ENCODE measurements around the gene CREB3L1.

The CREB3L1 gene

DNA sequence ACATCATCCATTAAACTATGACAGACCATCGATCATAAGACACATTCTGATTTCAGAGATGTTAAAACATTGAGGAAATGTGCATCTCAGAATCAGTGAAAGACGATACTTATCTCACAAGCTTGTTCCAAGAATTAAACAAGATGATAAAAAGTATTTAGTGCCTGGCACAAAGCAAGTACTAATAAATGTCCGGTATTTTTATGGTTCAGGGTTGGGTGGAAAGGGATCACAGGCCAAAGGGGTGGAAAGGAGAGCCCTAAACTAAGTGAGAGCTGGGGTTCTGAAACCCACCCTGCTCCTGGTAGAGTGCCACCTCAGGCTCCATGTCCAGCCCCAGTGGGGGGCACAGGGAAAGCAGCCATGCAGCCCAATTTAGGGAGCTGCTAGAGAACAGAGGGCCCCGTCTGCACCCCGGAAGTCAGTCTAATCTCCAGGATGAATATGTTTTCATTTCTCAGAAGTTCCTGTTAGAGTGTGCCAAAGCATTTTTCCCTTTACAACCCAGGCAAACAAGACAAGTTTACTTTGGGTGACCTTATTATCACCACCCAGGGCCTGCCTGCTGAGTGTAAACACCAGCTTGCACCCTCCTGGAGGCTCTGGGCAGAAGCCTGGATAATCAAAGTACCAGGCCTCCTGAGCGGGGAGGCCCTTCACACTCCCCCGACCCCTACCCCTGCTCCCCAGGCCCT is 3.8 kb upstream of the CREB3L1 start:
- DNase-seq: no peak

DNA sequence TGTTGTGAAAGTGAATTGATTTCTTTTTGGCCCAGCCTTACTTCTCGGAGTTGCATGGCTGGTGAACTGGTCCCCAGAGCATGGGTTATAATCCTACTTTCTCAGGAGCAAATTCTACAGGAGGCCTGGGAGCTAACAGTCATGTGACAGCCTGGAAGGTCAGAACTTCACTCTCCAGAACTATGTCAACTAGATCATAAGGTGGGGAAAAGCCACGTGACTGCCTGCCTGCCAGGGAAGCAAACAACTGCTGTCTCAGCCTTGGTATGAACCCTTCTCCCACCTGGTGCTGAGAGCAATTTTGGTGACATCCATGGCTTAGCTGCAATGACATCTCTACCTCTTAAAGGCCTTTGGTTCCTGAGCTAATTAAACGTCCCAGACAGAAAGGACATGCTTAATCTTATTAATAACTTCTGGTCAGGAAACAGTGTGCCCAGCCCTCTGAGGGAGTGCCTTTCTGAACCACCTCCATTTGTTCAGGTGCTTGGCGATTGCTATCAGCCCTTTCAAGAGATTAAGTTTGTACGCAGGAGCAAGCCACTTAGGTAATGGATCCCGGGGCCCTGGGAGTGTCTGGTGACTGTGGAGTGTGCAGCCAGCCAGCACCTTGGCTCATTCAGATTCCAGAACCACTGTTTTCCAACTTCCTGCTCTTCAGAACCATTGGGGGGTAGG is 1.4 kb upstream of the CREB3L1 start:
- no peak for DNase-seq

DNA sequence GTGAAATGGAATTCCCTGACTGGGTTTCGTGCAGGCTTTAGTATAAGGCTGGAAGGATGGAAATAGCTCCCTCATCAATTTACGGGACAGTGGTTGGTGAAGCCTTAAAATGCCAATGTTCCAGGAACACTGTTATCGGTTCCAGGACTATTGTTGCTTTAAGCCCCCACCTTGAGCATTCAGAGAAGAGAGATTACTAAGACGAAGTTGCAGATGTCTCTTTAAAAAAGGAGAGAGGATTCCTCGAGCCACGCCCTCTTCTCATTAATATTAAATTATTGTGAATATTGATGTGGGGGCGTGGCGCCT is 195 bp upstream of the CREB3L1 start:
- DNase-seq: no peak

DNA sequence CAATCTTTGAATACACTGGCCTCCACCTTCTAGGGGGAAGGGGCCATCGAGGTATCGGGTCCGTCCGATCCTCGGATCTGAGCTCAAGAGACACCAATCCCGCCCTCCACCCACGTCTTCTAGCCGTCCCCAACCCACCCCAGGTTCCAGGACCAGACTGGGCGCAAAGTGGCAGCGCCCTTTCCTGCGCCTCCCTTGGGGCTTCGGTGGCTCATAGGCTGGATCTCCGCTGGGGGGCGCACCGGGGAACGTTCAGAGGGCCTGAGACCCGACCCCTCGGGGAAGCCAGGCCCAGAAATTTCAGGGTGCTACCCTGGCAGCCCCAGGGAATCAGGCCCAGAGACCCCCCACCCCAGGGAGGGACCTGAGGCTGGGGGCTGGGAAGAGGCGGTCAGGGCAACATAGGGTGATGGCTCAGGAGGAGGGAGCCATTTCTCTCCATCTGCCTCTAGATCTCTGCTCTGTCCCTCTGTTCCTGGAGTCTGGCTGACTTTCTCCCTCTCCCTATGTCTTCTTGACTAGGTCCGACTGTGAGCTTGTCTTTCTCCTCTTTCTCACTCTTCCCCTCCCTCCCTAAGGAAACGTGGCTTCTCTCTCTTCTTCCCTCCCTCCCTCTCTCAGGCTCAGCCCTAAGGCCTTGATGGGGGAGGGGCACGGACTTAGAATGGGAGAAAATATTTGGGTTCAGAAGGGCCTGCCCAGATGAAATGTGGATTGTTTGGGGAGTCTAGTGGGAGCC is 1.1 kb downstream of the CREB3L1 start:
- peak in 2 of 5 experiments; percentile 18 for DNase-seq

DNA sequence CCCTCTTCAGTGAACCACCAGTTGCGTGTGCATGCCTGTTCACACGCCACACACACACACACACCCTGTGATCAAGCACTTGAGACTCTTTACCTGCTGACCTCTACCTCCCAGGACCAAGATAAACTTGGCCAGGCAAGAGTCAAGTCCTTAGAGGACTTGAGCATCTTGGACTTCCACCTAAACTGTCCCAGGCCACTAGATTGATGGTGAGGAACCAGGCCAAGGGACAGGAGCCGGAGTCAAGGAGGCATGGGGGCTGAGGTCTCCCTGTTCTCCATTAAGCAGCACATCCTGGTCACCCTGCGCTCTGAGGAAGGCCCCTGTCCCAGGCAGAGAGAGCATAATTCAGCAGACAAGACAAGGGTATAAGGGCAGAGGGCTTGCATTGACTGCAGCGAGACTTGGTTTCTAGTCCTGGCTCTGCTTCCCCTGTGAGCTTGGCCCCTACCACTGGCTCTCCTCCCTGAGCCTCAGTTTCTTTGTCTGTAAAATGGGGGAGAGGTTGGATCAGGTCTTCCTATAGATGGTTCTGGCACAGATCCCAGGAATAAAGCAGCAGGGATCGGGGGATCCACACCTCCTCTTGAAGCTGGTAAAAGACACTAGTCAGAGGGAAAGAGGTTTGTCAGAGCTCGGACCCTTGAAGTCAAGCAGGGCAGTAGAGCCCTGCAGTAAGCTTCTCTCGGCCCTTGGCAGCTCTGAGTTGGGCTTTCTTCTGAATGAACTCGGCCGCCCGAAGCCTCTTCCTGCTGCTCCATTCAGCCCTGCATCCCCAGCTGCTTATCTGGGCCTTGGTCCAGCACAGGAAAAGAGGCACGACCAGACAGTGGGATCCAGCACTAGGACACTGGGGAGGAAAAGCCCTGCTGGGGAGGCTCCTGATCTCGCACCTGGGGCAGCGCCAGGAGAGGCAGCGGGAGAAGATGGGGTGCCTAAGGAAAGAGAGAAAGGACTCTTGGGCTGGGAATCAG is 2.0 kb downstream of the CREB3L1 start:
- no peak for DNase-seq

DNA sequence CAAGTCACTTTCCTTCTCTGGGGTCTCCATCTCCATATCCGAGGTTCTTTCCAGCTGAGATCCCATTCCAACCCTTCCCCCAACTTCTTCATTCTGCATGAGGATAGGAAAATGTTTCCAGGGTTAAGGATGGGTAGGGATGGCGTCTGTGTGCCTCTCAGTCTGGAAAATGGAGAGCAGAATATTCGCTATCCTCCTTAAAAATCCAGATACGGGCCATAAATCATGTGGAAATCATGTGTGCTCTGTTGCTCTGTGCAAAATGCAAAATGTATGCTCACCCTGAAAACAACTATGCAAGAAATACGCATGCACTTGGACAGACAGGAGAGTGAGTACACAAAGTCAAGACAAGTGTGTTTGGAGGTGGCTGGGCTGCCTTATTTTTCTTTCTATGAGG is 3.2 kb downstream of the CREB3L1 start:
- no peak for DNase-seq

DNA sequence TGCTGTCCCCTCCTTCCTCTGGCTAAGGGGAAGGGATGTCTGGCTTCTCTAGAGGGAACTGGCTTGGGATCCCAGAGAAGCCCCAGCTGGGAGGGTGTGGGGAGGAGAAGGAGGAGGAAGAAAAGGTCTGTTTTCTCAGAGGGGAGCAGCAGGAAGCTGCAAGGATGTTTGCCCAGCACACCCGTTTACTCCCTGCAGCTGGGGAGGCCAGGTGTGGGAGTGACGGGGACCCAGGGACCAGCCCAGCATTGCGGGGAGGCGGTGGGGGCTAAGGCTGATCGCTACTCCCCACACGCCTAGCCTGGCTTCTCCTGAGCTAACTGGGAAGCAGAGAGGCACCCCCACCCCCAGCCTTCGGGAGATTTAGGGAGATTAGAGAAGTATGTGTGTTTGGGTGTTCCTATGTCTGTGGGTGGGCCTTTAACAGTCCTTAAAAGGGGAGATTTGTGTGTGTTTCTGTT is 3.9 kb downstream of the CREB3L1 start:
- DNase-seq: no peak

DNA sequence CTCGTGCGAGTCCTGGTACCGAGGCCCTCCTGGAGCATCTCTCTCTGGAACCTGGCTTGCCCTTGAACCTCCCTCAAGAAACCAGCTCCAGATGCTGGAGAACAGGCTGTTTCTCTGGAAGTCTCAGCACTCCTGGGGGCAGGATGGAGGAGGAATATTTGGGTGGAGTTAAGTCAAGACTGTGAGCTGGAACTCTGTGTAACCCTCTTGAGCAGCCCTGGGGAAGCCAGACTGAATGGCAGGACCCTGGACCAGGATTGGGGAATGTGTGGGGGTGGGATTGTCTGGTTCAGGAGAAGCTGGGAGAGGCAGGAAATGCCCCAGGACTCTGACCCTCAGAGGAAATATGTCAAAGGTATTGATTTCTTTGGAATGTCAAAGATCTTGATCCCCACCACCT is 7.7 kb downstream of the CREB3L1 start:
- no peak for DNase-seq

DNA sequence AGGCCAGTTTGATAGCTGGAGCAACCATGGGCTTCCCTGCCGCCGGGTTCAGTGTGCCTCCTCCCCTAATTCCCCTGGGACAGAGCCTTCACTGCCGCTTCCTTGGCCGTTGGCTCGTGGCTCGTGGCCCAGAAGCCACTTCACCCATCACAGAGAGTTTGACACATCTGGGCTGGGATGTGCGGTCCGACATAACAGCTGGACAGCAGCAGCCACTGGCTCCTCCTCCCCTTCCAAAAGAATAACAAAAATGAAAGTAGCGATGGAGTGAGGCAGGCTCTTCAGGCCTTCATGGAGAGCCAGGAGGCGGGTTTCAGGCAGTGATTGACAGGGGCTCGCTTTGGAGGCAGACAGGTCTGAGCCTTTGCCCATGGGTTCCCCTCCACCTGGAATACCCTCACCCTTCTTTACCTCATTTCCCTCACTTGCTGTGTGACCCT is 8.2 kb downstream of the CREB3L1 start:
- no peak for DNase-seq

DNA sequence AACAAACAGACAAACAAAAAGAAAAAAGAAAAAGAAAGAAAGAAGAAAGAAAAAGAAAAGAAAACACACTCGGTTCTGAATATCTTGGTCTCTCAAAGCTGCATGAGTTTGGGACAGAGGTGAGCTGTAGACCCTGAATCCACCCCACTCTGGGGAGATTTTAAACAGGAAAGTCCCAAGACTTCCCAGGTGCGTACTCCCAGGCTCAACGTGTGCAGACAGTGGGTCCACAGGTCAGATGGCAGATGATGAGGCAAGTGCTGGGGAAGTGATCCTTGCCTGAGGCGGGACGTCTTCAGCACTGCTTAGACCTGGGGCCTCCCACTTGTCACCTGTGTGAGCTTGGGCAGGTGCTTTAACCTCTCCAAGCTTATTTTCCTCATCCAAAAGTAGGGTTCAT is 9.3 kb downstream of the CREB3L1 start:
- no peak for DNase-seq

DNA sequence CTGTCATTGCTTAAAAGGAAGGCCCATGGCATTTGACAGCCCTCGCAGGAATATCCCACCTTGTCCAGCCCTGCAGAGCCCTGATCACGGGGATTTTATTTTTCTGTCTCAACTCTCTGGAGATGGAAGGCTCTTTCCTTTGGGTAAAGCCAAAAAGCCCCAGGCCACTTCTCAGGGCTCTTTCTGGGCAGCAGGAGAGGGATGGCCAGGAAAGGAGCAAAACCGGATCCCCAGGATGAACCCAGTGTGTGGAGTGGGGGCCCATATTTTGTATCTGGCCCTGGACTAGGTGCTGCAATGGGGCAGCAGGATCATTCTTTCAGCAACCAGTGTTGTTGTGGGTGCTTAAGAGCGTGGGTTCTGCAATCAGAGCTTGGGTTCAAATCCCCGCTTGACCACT is 11.0 kb downstream of the CREB3L1 start:
- no peak for DNase-seq

DNA sequence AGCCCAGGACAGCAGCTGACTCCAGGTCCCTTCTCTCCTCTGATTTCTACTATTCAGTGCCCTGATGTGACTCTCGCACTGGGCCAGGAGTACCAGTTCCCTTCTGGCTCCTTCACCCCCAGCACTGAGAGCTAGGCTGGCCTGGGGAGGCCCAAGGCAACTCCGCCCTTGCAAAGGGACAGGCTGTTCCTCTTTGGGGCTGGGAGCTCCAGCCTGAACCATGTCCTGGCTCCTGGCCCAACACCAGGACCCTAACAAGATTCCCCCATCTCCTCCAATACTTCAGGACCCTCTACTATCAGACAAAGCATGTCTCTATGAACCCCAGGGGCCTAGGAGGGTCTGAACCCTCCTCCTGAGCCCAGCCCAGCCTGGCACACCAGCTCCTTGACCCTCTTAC is 12.5 kb downstream of the CREB3L1 start:
- DNase-seq: no peak

DNA sequence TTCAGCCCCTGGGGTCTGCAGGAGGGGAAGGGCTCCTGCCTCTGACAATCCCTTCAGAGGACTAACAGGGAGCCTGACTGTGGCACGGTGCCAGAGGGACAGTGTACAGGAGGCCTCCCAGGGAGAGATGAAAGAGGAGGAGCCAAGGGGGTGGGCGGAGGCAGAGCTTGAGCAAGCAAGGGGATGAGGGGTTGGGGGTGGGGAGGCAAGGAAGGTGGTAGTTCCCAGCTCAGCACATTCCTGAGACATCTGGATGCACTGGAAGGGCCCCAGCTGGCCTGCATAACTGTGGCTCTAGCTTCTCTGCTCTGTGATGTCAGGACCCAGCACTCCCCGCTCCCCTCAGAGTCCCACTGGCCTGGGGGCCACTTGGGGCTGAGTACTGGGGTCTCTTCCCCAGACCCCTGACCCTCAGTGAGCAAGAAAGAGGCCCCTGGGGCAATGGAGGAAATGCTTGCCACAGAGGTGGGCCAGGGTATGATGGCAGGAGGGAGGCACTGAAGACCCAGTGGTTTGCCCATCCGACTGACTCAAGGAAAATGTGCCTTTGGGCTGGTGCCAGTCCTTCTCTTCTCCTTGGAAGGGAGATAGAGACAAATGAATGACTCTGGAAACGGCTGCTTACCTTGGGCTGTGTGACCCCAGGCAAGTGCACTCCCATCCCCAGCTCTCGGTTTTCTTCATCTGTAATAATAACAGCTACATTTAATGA is 13.3 kb downstream of the CREB3L1 start:
- DNase-seq: no peak

DNA sequence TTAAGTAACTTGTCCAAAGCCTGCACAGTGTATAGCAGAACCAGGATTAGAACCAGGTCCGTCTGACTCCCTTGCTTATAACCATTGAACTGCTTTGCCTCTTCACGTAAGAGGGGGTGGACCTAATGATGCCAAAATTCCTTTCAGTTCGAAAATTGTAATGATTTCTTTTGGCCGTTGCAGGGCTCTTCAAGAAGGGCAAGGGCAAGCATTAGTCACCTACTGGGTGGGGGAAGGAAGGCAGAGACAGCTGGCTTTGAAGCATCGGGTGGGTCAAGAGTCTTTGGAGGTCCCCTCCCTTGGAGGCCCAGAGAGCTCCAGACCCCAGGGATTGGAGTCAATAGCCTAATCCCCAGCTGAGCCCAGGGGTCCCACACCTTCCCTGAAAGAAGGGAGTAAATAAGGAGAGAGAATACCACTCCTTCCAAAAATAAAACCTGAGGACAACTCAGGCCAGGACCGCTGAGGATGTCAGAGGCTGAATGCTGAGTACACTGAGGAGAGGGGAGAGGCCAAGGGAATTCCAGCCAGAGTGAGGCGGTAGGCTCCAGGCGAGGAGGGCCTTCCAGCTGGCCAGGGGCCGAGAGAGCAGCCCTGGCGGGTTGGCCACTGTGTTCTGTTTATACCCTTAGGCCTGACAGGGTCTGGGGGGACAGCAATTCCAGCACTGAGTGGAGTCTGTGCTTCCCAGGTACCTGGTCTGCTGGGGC is 14.1 kb downstream of the CREB3L1 start:
- DNase-seq: no peak

DNA sequence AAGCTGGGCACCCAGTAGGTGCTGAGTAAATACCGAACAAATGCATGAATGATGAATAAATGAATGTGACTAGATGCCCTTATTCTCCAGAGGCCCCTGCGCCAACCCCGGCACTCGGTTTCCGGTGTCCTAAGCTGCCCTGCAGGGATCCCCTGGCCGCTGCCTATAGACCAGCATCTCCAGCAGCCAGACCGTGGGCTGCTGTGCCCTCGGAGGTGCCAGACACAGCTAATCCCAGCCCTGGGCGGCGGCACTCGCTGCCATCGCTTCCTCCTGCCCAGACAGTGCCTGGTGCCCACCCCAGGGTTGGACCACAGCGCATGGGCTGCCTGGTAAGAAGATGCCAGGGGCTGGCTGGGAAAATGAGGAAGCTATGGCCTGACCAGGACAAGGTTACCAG is 15.6 kb downstream of the CREB3L1 start:
- no peak for DNase-seq

DNA sequence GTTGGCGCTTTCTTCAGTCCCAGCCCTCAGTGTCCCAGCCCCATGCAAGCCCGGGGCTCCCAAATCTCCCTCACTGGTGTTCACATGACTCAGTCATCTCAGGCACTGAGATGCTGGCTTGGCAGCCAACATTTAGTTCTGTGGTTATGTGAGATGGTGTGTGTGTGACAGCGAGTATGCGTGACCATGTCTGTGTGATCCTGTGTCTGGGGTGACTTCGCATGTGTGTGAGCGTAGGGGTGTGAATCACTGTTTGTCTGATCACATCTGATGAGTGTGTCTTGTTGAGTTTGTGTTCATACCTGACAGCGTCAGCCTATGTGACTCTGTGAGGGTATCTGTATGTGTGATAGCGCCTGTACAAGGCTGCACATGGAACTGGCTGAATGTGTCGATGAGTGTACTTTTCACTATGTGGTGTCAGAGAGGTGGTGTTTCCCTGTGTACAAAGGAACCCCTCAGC is 16.2 kb downstream of the CREB3L1 start:
- peak in 1 of 5 experiments; percentile 18 for DNase-seq

DNA sequence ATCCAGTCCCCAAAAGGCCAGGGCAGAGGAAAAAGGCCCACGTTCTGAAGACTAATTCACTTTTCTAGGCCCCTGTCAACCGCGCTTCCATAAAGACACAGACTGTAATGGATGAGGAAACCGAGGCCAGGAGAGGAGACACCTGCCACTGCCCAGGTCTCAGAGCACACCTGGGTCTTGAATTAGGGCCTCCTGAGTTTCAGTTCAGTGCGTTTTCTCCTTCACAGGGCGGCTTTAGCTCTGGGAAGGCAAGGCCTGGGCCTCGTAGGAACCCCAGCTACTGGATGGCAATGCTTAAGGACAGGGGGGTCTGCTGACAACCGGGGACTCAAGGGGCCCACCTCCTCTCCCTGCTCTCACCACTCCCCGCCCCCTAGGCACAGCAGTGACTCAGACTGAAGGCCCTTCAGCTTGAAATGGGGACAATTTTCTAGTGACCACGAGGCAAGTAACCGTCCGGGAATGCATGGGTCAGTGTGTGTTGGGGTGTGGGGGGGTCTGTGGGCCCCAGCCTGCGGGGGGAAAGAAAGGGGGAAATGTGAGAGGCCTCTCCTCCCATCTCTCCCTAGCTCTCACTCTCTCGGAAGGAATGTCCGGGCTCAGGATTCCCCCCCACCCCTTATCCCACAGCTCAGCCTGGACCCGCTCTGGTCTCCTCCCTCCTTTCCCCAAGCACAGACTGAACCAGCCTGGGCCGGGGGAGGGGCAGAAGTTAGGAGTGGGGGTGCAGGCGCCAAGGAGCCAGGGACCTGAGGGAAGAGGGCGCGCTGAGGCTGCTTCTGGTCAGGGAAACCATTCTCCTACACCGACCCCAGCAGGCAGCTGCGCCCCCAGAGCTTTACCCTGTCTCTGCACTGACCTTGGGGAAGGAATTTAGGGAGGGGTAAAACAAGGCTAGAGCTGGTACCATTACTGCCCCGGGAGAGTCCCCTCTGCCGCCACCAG is 17.2 kb downstream of the CREB3L1 start:
- DNase-seq: no peak

DNA sequence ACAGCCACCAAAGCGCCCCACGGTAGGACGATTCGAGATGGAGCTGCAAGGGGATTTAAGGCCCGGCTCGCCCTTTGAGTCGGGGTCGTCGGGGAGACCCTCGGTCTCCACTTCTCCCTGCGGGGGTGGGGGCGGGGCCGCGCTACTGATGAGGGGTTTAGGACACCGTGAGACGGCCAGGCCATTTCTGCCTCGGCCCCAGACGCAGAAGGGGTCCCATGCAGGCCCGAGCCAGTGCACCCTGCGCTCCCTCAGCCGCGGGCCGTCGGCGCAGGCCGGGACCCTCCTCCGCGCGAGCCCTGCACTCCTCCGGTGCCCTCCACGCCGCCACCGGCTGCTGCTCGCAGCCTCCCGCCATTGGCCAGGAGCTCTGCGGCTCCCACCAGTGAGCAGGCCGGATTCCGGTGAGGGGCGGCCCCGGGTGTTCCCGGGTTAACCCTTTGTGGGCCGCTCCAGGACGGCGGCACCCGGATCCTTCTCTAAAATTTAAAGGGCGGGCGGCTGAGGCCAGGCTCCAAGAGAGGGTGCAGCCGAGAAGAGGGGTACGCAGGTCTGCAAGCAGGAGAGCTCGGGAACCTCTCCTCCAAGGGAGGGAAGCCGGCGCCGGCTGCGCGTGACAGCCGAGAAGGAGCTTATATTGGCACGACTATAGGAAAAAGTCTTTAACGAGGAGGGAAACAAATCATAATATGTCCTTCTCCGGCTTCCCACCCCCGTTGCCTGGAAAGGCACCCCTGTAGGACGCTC is 18.0 kb downstream of the CREB3L1 start:
- DNase-seq: peak; percentile 49 to 72 (median 56)

DNA sequence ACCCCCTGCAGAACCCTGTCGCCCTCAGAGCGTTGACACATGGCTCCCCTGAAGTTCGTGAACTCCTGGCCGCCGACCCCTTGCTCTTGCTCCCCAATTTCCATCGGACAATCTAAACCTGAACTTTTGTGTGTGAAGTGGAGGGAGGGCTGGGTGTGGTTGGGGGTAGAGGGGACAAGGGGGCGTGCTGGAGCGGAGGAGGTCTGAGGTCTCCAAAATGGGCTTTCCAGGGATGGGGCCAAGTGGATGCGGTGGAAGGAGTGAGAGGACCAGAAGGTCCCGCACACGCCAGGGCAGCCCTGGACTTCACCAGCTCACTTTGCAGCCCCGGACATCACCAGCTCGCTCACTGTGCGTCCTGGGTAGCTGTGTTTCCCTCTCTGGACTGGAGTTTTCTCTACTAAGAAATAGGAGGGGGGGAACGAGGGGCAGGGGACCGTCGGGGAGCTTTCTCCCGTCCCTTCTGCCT is 18.6 kb downstream of the CREB3L1 start:
- DNase-seq: no peak
